Measurements from ENCODE around the gene HEXIM1.
"Not testable (repeated sequence)": the region's sequence is repeated elsewhere in the genome, so short reads cannot be mapped to it uniquely, and the experiment has no call there.

HEXIM1 gene

DNA sequence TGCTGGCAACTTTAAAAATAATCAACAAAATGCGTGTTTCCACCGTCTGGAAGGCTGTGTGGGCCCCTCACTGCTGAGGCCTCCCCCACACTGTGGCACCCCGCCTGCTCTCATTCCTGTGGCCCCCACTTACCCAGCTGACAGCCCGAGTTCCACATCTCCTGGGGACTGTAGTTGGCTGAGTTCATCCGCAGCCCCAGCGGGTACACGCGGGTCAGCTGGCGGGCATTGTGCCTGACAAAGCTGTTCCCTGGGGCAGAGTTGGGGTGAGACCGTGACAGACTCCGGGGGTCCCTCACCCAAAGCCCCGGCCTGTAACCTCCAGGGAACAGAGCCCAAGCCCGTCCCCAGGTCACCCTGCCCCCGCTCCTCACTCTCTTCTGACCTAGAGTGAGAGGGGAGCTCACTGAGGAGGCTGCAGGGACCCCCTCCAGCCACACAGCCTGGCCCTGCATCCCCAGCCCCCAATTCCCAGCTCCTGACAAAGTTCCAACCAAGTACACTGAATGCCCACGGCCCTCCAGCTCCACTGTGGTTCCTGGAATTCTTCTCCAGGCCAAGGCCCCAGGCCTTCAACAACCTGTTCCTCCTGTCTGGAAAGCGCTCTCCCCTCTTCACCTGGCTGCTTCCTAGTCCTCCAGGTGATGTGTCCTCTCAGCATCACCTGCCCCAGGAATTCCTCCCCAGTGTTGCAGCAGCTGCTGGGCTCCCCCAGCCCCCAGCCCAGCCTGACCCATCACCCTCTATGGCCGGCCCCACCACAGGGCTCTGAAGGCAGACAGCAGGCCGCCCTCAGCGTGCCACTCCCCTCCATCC, 34.0 kb upstream of the HEXIM1 start:
- no peak for DNase-seq

DNA sequence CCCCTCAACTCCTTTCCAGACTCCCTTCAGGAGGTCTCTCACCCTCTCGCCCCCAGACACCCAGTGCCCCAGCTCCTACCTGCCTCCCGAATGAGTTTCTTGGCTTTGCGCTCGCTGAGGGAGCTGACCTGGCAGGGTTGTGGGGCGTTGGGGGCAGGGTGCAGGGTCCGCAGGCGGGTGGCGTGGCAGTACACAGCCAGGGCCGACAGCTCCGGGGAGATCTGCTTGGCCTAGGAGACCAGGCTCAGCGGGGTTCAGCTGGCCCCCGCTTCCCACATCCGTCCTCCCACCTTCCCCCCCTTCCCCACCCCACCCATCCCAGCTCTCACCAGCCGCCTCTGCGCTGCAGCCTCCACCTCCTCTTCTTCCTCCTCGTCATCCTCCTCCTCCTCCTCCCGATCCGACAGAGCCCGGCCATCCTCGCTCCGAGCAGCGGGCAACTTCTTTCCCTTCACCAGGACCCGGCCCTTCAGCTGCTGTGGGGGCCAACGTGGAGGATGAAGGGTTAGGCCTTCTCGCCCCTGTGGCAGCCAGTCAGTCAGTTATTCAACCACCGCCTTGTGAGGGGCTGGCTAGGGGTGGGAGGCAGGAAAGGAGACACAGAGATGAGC, 33.2 kb upstream of the HEXIM1 start:
- DNase-seq: no peak

DNA sequence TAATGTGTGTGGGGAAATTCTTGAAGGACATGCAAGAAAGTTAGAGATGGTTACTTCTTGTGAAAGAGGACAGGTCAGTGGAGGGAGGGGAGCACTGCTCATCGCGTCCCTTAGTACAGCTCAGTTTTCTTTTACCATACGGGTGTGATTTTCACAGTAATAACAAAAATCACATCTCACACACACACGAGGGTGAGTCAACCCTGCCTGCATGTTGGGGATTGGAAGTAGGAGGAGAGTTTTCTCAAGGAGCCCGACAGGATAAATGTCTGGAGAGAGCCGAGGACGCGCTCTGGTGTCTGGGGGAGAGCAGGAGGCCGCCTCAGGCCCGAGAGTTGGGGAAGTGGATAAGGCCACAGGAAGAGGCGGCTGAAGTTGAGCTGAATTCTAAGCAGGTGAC, 32.4 kb upstream of the HEXIM1 start:
- peak; percentile 52 for DNase-seq

DNA sequence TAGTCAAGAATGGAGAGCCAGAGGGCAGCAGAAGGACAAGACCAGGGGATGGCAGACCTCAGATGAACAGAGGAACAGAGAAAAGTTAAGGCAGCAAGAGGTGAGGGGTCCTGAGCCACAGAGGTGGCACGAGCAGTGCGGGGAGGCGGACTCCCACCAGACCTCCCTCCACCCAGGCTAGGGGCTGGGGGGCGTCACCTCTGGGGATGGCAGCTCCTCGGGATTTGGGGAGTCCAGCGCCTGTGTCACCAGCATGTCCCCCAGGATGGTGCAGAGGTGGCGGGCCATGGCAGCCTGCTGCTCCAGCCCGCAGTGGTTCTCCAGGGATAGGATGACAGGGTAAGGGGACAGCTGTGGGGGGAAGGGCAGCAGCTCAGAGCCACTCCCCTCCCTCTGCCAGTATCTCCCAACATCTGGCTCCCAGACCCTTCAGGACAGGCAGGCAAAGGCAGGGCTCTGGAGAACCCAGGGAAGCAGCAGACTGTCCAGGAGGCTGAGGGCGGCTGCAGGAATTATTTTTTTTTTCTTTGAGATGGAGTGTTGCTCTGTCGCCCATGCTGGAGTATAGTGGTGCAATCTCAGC, 31.8 kb upstream of the HEXIM1 start:
- no peak for DNase-seq

DNA sequence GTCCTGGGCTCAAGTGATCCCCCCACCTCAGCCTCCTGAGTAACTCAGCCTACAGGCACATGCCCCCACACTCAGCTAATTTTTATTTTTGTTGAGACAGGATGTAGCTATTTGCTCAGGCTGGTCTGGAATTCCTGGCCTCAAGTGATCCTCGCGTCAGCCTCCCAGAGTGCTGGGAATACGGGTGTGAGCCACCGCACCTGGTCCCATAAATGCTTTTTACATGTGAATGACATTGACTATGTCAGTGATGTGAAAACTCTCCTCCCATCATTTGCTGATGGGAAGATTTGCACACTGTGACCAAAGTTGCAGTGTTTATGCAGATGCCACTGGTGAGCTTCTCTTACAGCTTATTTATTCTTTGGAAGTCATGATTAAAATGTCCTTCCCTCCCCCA, 30.9 kb upstream of the HEXIM1 start:
- DNase-seq: no peak

DNA sequence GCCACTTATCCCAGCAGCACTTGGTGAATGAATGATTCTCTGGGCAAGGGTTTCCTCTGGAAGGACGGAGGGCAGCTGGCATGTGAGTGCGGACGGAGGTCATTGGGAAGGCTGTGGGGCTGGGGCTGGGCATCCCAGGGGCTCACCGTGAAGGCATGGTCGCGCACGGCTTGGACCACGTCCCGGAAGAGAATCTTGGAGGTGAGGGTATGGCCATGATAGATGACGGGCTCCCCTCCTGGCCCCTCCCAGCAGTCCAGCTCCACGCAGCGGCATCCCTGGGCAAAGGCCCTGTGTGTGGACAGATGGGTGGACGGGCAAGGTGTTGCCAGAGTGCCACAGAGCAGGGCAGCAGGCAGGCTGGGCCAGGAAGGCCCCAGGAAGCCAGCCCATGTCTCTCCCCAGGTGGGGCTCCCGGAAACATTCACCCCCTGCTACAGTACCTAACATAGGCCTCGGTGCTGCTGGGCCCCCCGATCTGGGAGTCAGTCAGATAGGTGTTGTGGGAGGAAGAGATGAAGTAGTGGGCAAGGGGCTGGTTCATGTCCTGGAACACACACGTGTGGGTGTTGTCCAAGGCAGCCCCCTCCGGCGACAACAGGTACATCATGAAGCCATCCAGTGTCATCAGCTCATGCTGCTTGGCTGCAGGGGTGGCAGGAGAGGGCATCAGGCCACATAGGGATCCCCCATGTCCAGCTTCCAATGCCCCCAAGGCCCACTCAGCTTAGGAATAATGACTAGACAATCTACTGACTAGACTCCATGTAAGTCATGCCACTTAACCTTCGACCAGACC, 30.2 kb upstream of the HEXIM1 start:
- no peak for DNase-seq

DNA sequence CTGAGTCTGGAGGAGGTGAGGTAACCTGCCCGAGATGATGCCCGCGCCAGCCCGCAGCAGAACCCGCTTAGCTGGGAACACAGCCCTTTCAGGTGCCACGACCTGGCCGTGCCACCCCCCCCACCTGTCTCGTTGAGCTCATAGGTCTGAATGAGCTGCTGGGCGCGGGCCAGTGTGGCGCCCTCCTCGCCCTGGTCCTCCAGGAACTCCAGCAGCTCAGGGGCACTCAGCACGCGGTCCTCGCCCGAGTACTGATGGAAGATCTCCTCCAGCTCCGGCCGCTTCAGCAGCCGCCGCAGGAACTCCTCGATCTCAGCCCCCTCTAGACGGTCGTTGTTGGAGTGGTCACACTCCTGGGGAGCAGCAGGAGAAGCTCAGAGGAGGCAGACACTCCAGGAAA, 29.6 kb upstream of the HEXIM1 start:
- no peak for DNase-seq

DNA sequence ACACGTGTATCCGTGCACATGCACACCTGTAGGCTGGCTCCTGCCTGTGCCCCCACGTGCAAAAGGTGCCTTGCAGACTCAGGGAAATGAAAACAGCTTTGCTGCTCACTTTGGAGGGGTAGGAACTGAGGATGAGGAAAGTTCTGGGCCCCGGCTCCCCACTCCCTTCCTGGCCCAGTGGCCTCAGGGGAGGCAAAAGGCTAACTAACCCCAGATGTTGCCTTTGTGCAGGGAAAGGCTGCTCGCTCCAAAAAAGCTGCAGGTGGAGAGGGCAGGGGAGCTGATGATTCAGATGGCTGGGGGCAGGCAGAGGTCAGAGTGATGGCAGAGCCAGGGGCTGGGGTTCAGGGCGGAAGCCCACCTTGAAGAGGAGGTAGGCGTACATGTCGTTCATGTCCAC, 28.3 kb upstream of the HEXIM1 start:
- no peak for DNase-seq

DNA sequence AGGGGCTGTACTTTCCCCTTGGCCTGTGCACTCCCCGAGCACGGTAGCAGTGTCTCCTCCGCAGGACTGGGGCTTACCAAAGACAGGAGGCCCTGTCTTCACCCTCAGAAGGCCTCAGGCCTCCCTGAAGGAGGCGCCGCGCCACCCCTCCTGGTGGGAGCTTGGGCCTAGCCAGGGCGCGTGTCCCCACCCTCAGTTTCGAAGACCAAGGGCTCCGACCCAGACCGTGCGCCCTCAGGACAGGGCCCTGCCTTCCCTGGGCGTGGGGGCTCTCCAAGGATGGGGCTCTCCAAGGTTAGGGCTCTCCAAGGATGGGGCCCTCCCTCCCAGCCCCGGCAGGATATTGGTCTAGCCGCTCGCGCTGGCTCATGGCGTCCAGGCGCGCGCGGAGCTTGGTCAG, 27.7 kb upstream of the HEXIM1 start:
- no peak for DNase-seq

DNA sequence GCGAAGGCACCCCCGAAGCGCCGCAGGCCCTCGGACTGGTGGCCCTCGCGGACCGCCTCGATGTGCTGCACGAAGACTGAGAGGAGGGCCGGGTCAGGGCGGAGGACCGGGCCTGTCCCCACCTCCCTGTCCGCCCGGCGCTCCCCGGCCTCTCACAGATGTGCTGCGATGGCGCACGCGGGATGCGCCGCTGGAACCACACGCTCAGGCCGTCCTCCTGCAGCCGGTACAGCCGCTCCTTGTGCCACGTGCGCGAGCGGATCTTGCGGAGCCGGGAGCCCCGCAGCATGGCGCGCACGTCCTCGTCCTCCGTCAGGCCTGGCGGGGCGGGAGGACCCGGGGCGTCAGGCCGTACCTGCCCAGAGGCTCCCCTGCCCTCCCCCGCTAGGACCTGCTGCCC, 27.2 kb upstream of the HEXIM1 start:
- no peak for DNase-seq

DNA sequence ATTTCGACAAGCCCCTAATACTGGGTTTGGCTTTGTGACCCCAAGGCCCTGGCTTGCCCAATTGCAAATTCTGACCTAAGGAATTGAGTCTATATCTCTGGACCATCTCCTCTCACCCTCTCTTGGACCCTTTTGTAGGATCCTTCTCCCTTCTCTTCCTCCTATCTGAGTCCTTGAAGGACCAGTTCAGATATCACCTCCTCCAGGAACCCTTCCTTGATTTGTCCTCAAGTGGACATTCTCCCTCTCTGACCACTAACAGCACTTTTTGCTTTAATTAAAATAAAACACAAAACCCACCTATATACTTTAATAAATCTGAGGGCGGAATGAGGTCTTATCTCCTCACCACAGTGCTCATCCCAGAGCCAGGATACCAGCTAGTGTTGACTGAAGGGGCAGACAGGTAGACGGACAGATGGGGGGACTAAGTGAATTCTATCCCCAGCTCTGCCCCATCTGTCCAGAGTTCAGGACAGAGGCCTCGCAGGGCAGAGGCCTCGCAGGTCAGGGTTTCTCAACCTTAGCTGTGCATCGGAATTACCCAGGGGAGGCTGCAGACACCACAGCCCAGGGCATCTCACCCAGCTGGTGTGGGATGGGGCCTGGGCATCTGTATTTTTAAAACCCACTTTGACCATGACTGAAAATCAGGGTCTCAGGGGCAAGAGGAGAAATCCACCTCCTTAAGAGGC, 25.1 kb upstream of the HEXIM1 start:
- DNase-seq: no peak

DNA sequence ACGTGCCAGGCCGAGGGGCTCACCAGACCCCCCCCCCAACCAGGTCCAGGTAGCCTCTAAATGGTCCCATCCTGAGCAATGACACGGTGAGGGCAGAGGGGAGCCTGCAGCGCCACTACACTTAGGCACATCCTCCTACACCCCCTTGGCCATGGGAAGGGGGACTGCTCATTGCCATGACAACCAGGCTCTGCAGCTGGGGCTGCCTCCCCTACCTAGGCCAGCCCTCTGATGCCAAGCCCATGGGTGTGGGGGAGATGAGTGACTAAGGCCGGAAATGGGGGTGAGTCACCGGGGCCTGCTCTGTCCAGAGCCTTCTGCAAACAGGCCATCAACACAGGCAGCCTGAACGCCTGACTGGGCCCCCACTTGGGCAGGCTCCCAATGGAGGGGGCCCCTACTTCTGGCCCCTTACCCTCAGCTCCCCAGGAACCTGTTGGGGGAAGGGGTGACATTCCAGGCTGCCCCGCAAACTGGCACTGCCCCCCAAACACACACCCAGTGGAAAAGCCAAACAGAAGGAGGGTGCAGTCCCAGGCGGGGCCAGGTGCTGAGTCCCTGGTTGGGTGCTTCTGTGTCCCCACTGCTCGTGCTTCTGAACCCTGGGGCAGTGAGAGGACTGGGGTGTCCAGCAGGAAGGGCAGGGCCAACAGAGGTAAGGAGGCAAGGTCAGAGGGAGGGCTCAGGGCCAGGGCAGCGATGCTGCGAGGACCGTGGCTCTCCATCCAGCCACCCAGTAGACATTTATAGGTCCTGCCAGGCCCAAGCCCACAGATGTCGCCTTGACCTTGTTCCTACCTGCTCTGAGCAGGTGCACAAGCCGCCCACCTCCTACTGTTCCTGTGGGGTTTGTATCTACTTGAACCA, 24.1 kb upstream of the HEXIM1 start:
- DNase-seq: peak; percentile 89

DNA sequence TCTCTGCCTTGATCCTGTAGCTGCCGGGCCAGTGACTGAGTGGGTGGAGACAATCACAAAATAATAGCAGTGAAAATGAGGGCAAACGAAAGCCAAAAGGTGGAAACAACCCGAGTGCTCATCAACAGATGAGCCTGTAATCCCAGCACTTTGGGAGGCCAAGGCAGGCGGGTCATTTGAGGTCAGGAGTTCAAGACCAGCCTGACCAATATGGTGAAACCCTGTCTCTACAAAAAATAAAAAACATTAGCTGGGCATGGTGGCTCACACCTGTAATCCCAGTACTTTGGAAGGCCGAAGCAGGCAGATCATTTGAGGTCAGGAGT, 23.5 kb upstream of the HEXIM1 start:
- DNase-seq: not testable (repeated sequence)

DNA sequence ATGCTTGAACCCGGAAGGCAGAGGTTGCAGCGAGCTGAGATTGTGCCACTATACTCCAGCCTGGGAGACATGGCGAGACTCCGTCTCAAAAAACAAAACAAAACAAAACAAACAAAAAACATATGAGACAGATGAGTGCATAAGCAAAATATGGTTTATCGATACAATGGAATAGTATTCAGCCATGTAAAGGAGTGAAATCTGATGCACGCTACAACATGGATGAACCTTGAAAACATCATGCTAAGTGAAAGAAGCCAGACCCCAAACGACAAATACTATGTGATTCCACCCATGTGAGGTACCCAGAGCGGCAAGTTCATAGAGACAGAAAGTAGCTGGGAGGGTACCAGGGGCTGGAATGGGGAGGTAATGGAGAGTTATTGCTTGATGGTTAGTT, 22.8 kb upstream of the HEXIM1 start:
- no peak for DNase-seq

DNA sequence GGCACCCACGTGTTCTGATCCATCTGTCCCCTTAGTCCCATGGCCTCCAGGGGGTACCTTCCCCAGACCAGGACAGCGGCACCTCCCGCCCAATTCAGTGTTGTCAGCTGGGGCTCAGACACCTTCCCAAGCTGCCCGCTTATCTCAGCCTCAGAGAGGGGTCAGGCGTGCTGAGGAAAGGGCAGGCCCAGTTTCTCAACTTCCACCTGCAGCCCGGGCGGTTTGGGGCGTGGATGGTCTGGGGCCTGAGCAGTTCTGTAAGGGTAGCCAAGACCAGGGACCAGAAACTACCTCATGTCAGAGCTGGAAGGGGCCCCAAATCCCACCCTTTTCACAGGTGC, 21.1 kb upstream of the HEXIM1 start:
- no peak for DNase-seq

DNA sequence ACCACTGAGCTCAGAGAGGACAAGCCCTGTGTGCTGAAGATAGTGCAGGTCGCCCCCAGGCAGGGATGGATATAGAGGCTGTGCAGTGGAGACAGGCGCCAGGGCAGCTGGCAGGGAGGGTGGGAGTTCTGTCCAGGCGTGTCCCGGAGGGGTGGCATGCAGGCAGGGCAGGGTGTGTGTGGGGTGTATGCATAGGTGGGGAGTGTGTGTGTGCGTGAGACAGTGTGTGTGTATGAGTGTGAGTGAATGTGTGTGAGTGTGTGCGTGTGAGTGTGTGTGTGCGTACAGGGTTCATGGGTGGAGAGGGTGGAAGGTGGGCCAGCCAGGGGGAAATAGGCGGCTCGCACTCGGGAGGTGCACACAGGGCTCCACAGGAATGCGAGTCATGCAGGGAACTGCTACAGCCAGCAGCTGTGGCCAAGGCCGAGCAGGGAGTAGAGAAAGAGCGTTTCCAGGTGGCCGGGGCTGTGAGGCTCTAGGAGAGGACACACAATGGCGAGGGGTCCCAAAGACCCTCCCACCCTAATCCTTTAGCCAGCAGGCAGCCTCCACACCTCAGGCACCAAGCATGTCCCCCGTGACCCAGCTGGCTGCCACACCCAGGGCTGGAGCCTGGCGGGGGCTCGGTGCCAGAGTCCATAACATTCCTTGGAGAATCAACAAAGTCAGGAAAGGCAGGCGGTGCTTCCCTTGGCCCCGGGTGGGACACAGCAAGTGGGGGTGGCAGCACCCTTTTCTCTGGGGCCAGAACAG, 20.6 kb upstream of the HEXIM1 start:
- no peak for DNase-seq

DNA sequence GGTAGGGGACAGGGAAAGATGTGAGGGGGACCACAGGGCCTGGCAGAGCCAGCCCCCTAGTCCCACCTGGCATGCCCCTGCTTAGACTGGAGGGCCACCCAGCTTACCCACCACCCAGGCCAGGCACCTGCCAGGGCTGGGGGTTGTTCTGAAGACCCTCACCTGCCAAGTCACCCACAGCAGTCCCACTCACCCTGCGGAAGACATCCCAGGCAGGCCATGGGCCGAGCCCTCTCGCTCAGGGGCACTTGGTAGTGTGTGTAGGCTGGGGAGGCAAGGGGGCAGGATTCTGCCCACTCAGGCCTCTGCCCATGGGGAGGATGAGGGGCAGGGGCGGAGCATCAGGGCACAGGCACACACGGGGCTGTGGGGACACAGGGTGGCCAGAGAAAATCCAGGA, 19.9 kb upstream of the HEXIM1 start:
- no peak for DNase-seq

DNA sequence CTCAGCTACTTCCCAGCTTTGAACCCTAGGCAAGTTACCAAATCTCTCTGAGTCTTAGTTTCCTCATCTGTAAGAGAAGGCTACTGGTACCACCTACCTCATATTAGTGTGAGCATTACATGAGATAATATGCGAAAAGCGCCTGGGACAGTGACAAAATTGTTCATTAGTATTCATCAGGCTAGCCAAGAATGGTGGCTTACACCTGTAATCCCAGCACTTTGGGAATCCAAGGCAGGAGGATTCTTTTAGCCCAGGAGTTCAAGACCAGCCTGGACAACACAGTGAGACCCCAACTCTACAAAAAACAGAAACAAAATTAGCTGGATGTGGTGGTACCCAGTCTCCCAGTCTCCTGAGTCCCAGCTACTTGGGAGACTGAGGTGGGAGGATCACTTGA, 19.3 kb upstream of the HEXIM1 start:
- DNase-seq: no peak

DNA sequence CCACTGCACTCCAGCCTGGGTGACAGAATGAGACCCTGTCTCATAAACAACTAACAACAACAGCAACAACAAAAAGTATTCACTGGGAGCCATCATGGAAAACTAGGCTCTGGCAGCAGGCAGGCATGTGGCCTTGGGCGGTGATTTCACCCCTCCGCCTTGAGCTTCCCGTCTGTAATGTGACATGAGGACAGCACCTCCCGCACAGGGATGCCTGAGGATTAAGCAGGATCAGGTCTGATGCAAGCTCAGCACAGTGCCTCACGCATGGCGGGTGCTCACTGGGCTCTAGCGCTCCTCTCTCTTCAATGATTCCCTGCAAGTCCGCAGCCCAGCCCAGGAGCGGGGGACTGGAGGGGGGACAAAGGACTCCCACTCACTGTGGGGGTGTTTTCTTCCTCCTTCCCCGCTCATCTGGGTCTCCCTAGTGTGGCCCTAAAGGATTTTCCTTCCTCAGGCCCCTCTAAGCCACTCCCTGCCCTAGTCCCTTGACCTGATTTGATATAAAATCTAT, 18.8 kb upstream of the HEXIM1 start:
- peak; percentile 58 for DNase-seq

DNA sequence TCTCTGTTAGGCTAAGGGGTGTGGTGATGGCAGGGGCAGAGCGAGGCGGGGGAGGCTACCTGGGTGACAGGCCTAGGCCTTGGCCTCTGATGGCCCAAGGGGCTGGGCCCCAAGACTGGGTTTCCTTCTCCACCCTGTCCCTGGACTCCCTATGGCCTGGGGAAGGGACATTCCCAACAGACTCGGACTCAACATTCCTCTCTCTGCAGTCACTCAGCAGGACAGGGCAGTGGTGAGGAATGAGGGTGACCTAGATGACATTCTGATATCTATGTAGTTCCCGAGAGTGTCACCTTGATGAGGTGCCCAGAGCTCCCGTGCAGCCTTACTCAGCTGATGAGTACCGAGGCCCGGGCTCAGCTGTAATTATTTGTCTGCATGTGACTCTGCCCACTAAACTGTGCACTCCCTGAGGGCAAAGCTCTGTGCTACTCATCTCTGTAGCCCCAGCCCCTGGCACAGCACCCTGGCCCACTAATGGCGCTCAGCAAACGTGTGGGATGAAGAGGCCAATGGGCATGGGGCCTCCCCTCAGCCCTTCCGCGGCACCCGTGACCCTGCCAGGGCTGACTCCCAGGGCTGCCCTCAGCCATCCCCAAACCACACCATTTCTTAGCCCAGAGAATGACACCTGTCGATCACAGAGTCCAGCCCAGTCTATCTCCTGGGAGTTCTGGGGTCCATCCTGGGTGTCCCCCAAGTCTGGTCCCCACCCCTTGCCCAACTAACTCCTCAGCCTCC, 18.2 kb upstream of the HEXIM1 start:
- DNase-seq: no peak
